Activated effector memory CD4-positive, alpha-beta T cell treated with Interleukin-2 at 50 U/mL for 16 hours (primary cell): ENCODE measurements around the gene SLC10A7.

Experiments used
- DNase-seq: peaks from one replicate; pipeline ENCODE4 v3.0.0-alpha.2; 2020

Gene SLC10A7

DNA sequence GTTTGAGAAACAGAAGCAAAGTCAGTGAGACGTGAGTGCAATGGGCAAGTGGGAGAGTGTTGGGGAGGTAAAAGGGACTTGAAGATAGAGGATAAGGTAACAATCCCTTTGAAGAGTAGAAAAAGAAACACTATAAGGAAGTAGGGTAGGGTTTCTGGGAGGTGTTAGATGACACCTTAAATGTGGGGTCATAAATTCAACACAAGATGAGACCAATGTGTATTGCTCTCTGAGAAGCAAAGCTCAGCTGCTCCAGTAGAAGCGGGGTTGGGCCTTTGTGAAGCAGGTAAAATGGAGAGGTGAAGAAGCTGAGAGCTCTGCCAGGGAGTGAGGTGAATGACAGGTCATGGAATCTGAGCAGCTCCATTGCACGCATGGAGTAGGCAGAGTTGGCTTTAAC, 222.1 kb downstream of the SLC10A7 start:
- DNase-seq = no peak

DNA sequence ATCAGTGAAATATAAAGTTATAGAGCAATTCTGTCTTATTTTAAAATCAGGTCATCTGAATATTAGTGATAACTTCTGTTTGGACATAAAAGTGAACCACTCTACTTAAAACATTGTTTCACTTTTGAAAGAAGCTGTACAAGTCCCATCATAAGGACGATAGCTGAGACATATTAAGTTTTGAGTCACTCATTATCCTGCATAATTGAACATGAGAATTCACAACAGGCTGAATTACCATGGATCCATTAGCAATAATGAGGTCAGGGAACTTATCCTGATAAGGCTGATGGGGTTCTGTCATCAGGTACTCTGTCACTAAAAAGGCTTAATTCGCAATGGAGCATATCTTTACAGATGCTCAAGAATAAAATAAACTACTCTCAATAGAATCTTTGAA, 227.0 kb downstream of the SLC10A7 start:
- DNase-seq = no peak

DNA sequence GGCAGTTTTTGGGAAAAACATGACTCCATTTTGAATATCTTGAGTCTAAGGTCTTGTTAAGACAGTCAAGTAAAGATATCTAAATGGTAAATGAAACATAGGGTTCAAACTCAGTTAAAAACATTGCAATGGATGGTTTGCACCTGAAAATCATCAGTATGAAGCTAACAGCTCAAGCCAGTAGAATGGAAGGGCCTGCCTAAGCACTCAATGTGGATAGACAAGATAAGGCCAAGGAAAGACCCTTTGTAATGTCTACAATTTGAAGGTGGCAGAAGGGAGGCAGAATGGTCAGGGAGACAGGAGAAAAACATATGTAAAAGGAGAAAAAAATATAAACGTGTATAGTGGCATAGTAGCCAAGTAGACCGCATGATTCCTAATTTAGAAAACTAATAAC, 229.2 kb downstream of the SLC10A7 start:
- no peak for DNase-seq

DNA sequence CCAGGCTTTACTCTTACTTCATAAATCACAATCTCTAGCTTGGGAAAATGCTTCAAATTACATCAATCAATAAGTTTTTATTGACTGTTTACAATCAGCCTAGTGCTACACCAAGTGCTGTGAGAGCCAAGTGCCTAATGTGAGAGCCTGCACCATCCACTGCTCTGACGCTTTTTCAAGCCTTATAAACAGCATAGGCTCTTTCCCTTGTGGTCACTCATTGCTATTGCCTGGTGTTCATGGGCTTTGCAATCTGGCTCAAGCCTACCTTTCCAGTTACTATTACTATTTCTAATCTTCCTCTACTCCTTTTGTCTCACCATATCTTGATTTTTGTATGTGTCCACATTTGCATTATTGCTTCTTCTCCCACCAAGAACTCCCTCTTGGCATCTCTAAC, 230.4 kb downstream of the SLC10A7 start:
- no peak for DNase-seq

DNA sequence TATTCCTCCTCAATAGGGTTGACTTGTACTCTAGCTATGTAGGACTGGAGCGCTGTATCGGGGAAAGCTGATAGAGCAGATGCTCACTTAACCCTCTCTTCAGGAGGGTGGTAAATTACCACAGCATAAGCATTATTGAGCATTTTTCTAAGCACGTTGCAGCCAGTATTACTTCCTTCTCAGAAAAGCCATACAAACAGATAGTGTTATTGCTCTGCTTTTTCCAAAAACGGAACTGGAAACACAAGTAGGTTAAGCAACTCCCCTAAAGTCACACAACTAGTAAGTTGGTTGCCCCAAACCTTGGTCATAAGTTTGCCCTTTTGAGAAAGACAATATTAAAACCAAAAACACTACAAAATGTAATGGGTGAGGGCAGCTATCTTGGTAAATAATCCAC, 233.5 kb downstream of the SLC10A7 start:
- DNase-seq = no peak

DNA sequence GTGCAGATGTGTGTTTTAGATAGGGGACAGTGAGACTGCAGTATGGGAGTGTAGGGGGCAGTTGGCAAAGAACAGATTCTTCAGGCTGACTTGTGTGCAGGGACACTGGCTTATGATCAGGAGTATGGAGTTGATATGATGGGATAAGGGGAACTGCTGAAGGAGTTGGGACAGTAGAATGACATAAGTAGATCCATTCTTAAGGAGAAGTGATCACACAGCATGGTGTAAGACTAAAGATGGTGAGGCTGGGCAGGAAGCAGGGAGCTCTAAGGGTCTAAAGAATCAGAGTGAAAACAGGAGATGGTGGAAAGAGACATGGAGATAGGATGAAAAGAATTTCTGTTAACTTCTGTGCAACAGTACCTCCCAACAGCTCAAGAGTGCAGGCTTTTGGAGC, 236.7 kb downstream of the SLC10A7 start:
- DNase-seq = no peak

DNA sequence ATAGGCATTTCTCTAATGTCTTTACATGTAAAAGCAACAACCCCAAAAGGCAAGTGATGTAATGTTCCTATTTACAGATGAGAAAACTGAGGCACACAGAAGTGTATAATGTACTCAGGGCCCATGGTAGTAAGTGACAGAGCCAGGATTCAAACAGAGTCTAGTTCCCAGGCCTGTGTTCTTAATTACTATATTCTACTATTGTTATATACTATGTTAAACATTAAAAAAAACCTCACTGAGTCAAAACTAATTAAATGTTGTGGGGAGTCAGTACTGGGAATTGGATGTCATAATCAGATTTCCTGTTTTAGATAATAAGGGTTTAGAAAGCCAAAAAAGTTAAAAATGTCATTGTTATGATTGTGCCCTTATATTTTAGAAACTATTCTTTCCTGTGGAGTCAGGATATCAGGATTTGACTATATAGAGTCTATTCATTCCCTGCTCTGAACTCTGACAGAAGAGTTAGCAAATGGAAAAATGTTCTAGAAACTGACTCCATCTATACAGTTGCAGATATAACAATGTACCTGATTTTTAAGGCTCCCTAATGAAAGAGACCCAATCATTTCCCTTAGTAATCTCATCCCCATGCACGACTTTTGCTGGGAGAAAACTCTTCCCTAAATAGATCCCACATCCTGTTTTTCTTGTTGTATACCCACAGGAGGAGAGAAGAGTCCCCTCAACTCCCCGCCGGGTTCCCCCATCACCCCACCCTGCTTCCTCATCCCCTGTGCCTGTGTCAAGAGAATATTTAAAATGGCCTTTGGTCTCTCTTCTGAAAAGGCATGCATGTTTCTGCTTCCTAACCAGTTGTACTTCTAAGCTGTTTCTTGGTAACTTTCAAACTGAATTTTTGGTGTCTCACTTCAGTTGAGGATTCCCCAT, 237.7 kb downstream of the SLC10A7 start:
- DNase-seq = no peak

DNA sequence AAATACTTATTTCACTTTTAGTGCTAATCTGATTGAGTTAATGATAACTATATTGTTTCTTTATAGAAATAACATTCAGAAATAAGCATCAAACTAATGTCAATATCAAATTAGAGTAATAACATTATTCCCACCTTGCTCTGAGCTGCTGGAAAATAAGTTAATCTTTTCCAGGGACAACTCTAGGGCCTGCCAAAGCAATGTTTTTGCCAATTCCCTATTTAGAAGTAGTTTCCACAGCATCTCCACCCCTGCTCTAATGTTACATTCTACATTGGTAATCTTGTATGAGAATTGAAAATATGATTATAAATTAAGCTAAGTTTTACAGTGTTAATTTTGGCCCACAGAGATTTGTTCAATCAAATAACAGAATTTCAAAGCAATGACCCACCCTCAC, 239.1 kb downstream of the SLC10A7 start:
- DNase-seq = no peak

DNA sequence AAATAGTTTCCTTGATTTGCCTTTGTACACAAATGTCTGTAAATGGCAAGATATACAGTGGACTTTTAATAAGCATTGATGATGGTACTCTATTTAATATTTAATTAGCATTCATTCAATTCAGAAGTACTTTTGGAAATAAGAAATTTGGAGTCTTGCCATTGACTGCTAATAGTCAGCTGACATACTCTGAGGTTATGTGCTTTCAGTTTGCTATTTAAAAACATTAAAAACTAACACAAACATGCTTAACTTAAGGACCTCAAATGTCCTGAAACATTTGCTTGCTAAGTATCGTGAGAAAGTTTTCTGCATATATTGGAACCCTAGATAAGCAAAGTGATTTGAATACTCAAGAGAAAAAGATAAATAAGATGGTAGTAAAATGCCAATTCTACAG, 242.8 kb downstream of the SLC10A7 start:
- DNase-seq = no peak

DNA sequence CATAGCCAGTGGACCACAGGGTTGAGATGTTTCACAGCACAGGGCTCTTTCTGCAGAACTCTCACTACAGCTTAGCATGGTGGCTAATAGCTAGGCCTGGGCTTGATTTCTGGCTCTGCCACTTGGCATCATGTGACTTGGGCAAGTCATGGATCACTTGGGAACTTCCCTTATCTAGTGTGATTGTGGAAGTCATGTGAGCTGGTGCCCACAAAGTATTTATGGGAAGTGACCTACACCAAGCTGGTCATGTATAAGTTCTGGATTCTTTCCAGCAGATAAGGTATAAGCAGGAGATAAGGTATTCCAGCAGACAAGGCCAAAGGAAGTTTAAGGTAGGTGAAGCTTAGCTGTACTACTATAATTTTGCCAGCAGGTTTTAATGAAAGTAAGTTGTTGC, 246.4 kb downstream of the SLC10A7 start:
- no peak for DNase-seq

DNA sequence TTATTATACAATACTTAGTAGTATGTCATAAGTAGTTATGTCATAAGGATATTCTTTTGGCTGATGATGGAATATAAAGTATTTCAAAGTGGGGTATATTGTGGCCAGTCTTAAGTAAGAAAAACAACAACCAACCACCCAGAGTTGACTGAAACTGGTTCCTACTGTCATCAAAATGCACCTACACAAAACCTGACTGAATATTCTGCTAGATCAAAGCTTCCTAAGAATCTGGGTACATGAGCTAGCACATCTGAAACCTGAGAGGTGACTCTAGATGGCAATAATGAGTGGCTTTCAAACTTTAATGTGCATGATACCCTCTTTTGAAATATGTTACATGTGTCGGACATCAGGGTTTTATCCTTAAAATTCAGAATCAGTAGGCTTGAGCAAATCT, 247.0 kb downstream of the SLC10A7 start:
- DNase-seq = no peak

DNA sequence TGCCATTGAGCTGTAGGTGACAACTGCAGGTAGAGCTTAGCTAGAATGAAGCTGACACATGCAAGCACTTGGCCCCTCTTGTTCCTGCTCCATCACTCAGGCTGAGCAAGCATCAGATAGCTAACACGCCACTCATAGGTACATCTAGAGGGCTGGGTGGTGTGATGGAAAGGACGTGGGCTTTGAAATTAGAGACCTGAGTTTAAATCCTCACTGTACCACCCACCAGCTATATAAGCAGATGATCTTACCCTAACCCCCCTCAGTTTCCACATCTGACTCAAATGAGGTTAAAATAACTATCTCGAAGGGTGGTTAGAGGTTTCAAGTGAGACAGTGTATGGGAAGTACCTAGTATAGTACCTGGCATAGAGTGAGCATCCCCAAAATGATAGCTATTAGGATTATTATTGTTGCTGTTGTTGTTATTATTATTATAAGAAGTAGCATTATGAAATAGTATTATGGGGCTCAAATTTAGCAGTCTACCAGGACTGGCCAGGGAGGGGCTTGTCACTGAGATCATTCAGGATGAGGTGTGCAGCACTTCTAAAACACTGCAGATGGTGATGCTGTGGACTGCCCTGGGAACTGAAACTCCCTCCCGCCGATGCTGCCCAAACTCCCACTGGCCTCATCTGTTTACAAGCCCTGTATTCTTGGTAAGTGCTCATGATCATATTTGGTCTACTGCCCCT, 248.4 kb downstream of the SLC10A7 start:
- no peak for DNase-seq

DNA sequence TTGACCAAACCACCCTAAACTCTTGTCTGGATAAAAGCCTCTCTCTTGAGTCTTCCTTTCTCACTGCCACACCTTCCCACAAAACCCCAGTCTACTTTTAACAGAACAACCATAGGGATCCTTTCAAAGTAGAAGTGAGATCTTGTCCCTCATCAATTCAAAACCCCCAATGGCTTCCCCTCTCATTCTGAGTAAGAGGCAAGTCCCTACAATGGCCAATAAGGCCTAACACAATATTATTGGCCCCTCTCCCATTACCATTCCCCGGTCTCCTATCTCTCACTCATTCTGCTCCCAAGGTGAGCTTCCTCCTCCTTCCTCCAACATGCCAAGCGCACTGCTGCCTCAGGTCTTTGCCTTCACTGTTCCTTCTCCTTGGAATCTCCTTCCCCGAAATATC, 250.3 kb downstream of the SLC10A7 start:
- DNase-seq = no peak

DNA sequence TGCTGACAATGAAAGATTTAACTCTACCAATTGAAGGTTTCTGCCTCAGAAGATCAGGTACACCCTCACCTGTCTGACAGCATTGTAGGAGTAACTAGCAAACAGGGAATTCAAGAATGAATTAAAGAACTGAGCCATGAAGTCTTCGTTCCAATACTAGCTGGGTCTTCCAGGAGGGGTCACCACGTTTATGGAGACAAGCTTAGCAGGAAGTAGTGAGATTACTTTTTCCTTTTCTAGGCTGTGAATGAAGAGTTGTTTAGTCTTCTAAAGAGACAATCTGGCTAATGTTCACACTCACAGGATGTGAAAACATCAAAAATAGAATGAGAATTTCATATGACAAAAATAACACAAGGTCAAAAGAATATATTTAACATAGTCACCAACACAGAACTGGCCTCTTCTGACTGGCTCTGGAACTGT, 252.5 kb downstream of the SLC10A7 start:
- no peak for DNase-seq

DNA sequence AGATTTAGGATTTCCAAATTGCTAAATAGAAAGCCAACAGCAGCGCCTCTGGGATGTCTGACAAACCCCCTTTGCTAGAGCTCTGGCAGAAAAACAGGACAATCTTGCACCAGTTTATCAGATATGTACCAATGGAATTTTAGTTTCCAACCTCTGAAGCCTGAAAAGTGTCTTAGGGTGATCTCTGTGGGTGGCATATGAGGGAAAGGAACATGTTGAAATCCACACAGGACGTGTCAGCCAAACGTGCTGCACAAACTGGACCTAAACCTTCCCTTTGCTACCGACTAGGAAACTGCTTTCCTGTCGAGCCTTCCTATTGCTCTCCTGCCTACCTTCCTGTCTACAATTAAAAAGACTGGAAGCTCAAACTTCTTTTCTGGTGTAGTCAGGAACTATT, 253.9 kb downstream of the SLC10A7 start:
- DNase-seq = no peak

DNA sequence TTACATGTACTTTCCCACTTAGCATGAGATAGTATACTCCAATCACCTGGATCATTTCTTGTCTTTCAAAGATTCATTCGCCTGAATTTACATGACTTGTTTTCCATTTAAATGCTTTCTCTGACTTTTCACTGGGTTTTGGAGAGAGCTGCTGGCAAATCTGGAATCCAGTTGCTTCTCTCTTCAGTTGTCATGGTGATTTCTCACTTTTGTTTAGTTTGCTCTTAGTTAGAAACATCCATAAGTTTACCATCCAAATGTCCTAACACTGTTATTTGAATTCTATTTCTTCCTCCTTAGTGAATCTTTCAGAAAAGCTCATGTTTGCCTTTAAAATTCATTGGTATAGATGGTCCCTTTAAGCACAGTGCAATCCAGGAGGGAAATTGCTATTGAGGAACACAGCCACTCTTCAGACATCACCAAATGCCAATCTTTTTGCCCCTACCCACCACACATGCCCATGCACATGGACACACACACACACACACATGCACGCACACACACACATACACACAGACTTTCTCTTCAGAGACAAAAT, 255.7 kb downstream of the SLC10A7 start:
- no peak for DNase-seq

DNA sequence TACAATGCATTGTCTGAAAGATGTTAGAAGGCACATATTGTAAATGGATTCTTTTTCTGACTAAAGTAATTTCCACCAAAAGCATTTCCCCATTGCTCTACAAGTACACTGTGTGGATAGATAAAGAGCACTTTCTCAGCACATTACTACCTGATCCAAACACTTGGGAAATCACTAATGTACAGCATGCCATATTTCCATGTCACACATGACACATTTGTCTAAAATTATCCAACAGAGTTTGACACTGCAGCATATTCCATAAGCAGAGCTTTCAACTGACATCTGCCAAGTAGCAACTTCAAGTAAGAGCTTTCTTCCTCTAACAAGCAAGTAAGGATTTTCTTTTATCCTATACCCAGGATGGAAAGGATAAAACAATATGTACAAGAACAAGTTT, 257.9 kb downstream of the SLC10A7 start:
- no peak for DNase-seq

DNA sequence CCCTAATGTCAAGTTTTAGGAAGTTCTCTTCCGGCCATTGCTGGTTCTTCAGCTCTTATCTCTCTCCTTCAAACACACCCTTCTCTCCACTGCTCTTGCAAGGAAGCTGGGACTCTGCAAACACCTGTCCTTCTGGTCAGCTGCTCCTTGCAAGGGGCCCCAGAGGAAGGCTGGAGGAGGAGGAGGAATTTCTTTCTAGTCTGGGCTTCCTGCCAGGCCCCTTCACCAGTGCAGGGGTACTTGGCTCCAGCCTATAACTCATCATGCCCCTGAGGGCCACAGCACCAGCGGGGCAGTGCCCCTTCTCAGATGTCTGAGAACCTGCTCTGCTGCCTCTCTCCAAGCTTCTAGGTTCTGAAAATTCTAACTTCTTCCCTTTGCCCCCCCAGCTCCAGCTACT, 260.7 kb downstream of the SLC10A7 start:
- DNase-seq = no peak

DNA sequence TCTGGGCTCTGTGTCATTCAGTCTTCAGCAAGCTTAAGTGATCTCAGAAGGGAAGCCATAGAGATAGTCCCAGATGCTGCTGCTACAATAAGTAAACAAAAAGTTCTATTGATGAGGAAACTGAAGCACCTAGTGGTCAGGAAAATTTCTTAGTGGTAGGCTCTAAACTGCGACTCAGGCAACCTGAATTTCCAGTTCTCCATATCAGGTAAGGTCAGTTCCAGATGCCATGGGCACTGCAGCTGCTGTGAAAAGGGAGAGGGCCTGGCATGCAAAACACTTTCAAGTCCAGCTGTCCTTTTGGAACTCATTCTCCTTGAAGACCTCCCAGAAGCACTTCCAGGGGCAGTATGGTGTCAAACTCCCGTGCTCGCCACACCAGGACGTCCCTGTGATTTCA, 261.2 kb downstream of the SLC10A7 start:
- no peak for DNase-seq

DNA sequence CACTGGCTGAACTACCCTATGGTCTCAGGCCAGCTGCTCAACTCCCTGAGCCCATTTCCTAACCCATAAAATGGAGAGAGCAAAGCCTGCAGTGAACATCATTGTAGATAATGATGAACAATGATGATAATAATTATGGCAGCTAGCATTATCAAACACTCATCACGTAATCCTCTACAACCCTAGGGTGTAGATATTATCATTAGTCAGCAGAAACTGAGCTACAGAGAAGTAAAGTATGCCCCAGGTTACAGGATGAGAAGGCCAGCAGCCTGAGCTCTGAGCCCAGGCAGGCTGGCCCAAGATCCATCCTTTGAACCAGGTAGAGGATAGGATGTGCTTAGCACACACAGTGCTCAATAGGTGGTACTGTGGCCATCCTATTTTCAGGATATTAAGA, 264.2 kb downstream of the SLC10A7 start:
- no peak for DNase-seq

DNA sequence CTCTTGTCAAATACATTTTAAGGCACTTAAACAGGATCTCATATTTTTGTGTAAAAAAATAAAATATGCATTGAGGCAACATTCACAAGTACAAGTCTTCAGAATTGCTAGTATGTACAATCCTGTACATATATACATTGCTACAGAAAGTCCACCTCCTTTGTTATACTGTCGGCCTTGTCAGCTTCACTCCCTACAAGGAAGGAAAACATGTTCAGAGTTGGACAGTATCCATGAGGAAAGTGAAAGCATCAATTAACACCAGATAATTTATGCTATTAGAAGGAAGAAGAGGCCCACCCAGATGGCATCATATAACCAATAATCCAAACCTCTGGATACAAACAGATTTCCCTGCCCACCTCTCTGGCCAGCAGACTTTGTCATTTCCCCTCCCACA, 265.4 kb downstream of the SLC10A7 start:
- no peak for DNase-seq

DNA sequence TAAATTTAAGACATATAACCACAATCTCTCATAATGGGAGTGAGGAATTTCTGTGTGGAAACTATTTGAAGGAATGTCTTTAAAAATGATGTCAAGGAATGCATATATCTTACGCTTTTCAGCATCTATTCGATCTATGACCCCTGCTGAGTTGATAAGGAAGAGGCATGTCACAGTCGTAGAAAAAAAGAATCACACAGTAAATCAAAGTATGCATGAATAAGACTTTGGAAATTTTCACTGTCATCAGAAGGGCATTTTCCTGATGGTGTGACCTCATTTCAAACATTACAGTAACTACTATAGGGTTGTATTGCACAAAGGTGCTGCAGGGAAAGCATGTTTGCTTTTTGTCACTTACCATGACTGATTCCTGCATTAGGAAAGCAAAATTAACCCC, 265.9 kb downstream of the SLC10A7 start:
- DNase-seq = no peak

DNA sequence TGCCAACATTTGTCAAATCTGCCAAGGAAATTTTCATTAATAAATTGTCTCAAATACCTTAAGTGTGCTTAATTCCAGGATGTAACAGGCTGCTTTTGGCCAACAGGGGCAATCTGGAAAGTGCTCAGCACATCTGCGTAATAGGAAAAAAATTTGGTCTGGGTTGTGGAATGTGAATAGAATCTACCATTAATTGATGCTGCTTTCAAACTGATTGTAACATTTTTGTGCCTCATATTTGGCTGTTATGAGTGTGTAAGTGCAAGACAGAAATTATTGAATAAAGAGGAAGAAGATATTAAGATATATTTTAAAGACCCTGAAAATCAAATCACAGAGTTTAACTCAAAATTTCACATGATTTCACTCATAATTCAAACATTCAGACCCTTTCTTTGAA, 266.3 kb downstream of the SLC10A7 start:
- no peak for DNase-seq

DNA sequence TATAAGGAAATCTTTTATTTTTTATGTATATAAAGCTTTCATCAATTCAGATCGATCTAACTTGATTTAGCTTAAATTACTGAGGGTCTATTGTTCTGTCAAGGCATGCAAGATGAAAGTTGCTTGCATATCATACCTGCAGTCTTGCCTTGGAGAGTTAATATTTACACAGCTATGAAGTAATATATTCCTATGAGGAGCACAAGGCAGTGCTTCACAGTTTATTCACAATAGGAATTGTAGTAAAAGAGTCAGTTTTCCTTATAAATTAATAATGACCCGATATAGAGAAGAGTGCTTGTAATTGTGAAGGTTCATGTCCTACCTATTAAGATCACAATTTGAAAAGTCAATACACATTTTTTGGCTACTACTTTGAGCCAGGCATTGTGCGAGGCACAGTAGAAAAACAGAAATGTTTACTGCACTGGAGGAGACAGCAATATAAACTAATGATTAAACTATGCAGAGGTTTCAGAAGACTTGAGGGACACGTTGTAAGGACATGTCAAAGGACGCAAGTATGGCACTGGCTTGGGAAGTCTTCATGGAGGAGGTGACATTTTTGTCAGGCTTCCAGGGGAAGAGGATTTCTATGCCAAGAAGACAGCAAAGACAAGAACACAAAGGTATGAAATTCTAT, 268.6 kb downstream of the SLC10A7 start:
- DNase-seq = no peak
